Measurements from ENCODE around the gene HOXA3.

HOXA3 gene

DNA sequence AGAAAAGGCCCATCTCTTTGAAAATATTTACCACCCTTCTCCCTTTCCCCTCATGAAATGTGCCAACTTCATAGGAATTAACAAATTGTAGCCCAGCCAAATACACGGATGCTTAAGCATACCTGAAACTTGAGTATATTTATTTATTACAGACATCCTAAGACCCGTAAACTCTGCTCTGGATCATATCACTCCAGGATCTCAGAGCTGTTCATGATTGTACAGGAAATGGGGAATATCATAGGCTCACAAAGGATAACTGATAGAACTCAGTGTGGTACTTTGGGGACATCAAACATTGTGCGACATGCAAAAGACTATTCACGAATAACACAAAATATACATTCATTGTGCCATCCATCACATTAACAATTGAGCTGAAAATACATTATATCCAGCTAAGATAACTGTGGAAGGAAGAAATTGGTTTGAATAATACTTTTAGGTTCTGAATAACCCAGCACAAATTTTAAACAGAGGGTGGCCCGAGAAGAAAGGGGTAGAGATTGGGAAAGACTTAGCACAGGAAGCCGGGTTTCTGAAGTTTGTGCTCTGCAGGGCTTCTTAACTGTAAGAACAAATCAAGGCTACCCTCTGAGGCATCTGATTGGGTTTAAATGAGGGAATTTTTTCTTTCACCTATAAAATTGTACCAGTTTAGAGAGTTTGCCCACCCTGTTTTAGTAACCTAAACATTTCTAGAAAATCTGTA lies 59.0 kb downstream of the HOXA3 start:
- H3K4me3 ChIP-seq (ENCODE audit: low read depth, low read length) = no peak overlapping the region
- in situ Hi-C loops (cut with HindIII; ENCODE audit: low sequenced_read_pairs) = no loop called here
- no peak for DNase-seq (ENCODE audit: low read depth)
- TF ChIP-seq, protein P1, sequence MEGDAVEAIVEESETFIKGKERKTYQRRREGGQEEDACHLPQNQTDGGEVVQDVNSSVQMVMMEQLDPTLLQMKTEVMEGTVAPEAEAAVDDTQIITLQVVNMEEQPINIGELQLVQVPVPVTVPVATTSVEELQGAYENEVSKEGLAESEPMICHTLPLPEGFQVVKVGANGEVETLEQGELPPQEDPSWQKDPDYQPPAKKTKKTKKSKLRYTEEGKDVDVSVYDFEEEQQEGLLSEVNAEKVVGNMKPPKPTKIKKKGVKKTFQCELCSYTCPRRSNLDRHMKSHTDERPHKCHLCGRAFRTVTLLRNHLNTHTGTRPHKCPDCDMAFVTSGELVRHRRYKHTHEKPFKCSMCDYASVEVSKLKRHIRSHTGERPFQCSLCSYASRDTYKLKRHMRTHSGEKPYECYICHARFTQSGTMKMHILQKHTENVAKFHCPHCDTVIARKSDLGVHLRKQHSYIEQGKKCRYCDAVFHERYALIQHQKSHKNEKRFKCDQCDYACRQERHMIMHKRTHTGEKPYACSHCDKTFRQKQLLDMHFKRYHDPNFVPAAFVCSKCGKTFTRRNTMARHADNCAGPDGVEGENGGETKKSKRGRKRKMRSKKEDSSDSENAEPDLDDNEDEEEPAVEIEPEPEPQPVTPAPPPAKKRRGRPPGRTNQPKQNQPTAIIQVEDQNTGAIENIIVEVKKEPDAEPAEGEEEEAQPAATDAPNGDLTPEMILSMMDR (IDR thresholded peaks at IDR 0.05; ENCODE audit: low read depth, low read length, missing control alignments) = no peak

DNA sequence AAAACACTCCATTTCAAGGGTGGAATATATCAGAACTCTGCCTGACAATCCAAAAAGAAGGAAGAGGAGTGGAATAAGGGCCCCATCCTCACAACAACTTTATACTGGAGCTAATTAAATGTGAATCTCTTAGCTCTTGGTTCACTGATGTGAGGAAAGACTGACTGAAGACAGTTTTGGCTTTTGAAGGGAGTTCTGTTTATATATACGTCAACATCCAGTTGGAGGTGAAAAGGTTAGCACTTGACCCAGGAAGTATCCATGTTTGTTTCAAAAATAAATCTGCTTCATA lies 59.6 kb downstream of the HOXA3 start:
- H3K4me3 ChIP-seq (ENCODE audit: low read depth, low read length) = no peak overlapping the region
- in situ Hi-C loops (cut with HindIII; ENCODE audit: low sequenced_read_pairs) = no loop called here
- TF ChIP-seq, protein P1 (IDR thresholded peaks at IDR 0.05; ENCODE audit: low read depth, low read length, missing control alignments) = no peak
- DNase-seq (ENCODE audit: low read depth) = no peak

DNA sequence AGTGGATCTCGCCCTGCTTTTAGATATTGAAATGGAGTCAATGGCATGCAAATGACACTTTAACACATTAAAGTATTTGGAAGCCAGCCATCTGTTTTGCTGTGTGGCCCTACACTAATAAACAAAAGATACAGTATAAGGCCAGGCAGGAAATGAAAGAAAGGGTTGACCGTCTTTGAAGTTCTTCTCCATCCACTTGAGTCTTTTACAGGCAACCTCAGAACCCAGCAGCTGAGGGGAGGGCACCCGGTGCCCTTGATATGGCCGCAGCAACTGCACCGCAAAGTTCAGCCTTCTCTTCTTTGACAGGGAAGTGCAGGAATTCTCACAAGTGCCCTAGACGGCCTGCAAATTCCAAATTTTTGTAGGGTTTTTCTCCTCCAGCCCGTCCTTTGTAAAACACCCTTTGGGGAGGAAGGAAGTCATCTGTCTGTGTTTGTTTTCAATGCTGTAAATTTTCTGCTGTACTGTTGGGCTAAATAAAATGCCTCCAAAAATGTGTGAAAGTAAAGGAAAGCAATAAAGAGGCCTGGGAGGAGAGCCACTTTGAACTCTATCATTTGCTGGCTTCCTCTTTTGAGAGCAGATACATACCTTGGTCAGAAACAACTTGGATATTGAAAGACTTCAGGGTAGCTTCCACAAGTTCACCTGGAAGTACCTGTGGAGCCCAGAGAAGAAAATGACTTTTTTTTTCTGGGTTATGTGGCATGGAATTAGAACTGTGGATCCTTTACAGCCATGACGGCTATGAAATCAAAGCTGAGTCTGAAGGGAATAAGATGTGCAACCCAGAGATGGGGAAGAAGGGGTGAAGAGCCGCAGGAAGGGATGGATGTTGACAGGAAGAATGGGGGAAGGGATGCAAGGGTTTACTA lies 60.2 kb downstream of the HOXA3 start:
- in situ Hi-C loops (cut with HindIII; ENCODE audit: low sequenced_read_pairs) = no loop called here
- TF ChIP-seq, protein P1 (IDR thresholded peaks at IDR 0.05; ENCODE audit: low read depth, low read length, missing control alignments) = no peak
- H3K4me3 ChIP-seq (ENCODE audit: low read depth, low read length) = no peak overlapping the region
- no peak for DNase-seq (ENCODE audit: low read depth)

DNA sequence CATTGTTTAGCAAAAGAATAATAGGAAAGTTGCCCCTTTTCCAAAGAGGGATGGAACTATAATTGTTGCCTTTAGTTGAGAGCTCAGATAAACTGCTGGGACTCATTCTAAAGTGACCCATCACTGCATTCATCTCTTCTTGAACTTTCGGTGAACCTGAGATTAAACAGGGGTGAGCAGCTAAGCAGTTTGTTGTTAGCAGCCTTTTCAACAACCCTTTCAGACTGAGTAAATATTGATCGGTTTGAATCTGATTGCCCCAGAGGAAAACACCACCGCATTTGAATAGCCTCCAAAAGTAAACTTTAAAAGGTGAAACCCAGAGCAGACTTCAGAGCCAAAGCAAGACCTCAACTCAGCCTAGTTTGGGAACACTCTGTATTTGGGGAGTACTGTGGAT lies 61.3 kb downstream of the HOXA3 start:
- in situ Hi-C loops (cut with HindIII; ENCODE audit: low sequenced_read_pairs) = no loop called here
- TF ChIP-seq, protein P1 (IDR thresholded peaks at IDR 0.05; ENCODE audit: low read depth, low read length, missing control alignments) = no peak
- H3K4me3 ChIP-seq (ENCODE audit: low read depth, low read length) = no peak overlapping the region
- DNase-seq (ENCODE audit: low read depth) = no peak

DNA sequence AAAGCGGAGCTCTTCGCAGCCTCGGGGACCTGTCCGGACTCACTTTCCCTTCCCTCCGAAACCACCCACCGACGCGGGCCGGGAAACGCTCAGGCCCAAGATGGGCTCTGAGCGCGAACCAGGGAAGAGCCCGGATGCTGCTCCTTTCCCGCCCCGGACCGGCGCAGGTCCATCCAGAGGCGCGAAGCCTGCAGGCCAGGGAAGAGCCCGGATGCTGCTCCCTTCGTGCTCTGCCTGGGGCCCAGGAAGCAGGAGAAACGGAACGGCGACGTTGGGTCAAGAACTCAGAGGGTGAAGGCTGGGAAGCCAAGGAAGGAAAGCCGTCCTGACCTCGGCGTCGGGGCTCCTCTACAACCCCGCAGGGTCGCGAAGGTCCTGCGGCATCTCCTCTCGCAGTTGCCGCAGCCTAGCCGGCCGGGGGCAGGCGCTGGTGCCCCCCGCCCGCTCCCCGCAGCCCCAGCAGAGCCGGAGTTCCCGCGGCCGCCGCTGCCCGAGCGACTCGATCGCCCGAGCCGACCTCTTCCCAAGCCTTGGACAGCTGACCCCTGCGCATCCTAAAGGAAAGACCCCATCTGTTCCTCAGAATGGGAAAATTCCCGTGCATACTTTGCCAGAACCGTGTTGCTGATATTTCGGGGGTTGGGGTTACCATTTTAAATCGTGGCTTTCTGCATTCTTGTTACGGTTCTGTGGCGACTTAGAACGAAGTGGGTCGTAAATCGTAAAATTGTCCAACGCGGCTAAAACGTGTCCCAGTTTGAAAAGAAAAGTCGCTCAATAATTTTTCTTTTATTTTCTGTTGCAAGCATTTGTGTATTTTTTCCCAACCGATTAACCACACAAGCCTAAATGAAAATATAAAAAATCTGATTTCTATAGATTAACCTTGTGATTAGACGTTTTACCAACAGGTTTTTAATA lies 64.1 kb downstream of the HOXA3 start:
- no peak for DNase-seq (ENCODE audit: low read depth)
- H3K4me3 ChIP-seq (ENCODE audit: low read depth, low read length) = no peak overlapping the region
- TF ChIP-seq, protein P1 (IDR thresholded peaks at IDR 0.05; ENCODE audit: low read depth, low read length, missing control alignments) = no peak
- in situ Hi-C loops (cut with HindIII; ENCODE audit: low sequenced_read_pairs) = no loop called here

DNA sequence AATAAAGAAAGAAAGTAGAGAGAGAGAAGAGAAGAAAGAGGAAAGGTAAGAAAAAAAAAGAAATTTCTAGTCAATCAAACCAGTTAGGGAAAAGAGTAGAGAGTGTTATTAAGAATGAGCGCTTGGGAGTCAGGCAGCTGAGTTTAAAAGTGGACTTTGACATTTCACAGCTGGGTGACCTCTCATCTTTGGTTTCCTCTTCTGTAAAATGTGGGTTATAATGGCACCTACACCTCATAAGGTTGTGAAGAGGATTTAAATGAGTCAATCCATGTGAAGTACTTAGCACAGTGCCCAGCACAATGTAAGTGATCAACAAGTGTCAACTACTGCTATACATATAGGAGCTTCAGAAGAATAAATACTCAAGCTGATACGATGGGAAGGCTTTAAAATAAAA lies 68.7 kb downstream of the HOXA3 start:
- no peak for DNase-seq (ENCODE audit: low read depth)
- no peak overlapping the region for H3K4me3 ChIP-seq (ENCODE audit: low read depth, low read length)
- in situ Hi-C loops (cut with HindIII; ENCODE audit: low sequenced_read_pairs) = no loop called here
- TF ChIP-seq, protein P1 (IDR thresholded peaks at IDR 0.05; ENCODE audit: low read depth, low read length, missing control alignments) = no peak
